Dedifferentiated amniotic fluid mesenchymal stem cell (primary cell): ENCODE measurements around the gene MTNR1A.
"Not testable (repeated sequence)": the region's sequence is repeated elsewhere in the genome, so short reads cannot be mapped to it uniquely, and the experiment has no call there.

Source experiments
- DNase-seq: peaks from one replicate; pipeline ENCODE4 v3.0.0-alpha.2; 2016; ENCODE audit errors: extremely low spot score

The MTNR1A gene

DNA sequence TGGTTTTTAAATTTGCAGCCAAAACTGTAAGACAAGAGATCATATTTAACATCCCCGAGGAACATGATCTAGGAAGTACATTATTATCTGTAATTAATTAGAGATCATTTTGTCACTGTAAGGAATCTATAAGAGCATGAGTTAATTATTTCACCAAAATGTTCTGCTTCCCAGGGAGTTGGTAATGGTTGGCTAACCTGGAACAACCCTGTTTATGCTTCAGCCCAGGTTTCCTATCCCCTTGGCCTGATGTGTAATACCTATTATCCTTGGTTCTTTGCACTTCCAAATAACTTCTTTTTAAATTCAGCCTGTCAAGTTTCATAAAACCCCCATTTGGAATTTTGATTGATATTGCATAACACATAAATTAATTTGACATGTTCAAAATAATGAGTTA, 6.4 kb upstream of the MTNR1A start:
- no peak for DNase-seq

GRCh38 chr4:186560647-186561046, 5.3 kb upstream of the MTNR1A start:
- no peak for DNase-seq

DNA sequence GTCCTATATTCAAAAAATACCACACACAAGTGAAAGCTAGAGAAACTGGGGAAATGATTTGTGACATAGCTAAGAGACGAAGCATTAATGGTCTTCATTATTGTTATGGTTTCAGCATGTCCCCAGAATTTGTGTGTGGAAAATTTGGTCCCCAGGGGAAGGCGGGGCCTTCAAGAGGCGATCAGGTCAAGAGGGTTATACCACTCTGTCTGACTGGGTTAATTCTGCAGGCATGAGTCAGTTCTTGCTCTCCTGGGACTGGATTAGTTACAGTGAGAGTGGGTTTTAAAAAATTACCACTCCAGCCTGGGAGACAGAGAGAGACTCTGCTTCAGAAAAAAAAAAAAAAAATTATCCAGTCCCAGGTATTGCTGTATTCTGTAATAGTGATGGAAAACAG, 2.1 kb upstream of the MTNR1A start:
- DNase-seq = no peak

DNA sequence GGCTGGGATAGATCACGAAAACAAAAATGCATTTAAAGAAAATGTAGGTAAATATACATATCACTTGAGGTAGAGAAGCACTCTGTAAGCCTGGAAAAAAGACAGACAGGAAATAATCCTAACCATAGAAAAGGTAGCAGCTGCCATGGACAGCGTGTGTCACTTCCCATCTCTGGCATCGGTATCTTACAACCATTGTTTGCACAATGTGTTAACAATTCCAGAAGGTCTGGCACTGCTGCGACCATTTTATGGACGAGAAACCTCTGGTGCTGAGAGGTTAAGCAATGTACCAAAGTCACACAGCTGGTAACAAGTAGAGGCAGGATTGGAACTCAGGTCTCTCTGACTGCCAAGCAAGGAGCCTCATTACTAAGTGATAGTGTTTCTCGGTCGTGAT, 1.7 kb upstream of the MTNR1A start:
- no peak for DNase-seq

GRCh38 chr4:186554539-186554913, 841 bp downstream of the MTNR1A start:
- no peak for DNase-seq

GRCh38 chr4:186553717-186554116, 1.6 kb downstream of the MTNR1A start:
- no peak for DNase-seq

GRCh38 chr4:186551849-186552248, 3.5 kb downstream of the MTNR1A start:
- no peak for DNase-seq

DNA sequence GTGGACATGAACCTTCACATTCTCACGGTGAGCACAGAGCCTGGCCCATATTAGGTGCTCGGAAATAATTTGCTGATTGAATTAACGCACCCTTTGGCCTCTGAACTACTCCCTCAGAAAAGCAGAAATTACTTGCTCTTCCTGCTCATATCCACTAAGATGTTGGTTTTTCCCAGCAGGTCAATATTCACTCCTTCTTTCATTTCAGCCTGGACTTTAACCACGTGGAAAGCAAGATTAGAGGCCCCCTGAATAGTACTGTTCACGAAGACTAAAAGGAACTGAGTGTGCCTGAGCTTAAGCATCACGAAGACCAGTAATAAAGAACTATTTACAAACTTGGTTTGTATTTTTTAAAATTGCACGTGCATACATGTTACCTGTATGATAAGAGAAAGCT, 9.9 kb downstream of the MTNR1A start:
- DNase-seq = no peak

- no peak for DNase-seq
These were observed 12.2 kb downstream of the MTNR1A start for GRCh38 chr4:186543206-186543605.

- DNase-seq = no peak
These were observed 13.6 kb downstream of the MTNR1A start for GRCh38 chr4:186541801-186542200.

GRCh38 chr4:186537843-186538521, 17.4 kb downstream of the MTNR1A start:
- DNase-seq = no peak

DNA sequence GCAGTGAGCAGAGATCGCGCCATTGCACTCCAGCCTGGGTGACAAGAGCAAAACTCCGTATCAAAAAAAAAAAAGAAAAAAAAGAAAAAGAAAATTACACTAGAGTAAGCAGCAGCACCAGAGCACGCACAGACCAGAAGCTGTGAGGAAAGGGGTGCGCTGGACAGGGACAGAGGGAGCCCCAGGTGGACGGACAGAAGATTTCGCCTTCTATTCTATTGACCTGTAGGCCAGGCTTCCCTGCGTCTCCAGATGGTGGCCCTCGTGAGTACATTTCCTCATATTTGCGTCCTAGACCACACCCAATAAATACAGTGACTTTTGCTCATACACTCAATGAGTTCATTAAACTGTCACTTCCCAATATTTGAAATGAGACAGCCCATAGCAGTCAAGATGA, 19.1 kb downstream of the MTNR1A start:
- DNase-seq = no peak

DNA sequence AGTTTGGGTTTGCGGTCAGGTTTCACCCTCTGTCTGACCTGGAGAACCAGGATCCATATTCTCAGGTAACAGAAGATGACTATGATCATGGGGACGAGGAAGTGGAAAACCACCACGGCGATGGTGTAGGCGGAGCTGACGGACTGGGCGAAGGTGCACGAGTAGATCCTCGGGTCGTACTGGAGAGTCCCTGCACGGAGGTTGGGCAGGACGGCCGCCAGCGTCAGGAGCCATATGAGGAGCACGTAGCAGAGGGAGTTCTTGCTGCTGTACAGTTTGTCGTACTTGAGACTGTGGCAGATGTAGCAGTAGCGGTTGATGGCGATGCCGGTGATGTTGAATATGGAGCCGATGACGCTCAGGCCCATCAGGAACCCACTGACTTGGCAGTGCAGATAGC, 21.3 kb downstream of the MTNR1A start:
- no peak for DNase-seq

GRCh38 chr4:186523927-186524326, 31.4 kb downstream of the MTNR1A start:
- DNase-seq = not testable (repeated sequence)

- no peak for DNase-seq
These were observed 39.1 kb downstream of the MTNR1A start for GRCh38 chr4:186516287-186516686.

DNA sequence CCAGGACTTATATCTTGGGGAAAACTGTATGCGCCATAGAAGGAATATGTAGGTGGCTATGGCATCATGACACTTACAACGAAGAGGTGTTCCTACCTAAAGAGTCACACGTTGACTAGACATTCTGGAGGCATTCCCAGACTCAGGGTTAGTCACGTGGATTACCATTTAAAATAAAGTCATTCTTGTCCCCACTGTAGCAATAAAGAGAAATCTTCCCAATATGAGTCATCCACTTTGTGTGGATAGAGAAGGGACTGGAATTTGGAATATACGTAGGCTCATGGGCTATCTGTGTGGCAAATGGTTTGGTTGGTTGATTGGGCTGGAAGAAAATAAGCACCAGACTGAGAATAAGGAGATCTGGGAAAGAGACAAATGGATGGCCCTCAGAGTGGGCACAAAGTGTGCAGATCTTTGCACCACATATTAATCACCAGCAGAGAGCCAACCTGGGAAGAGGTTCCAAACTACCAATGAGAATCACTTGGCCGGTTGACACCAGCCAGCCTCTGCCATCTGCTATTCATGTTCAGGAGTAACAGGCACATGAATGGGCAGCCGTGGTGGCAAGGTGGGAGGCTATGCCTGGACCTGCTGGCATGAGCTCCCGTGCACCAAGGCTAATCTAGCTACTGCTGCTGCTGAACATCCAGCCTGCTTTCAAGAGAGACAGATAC, 41.0 kb downstream of the MTNR1A start:
- no peak for DNase-seq

- DNase-seq = not testable (repeated sequence)
These were observed 50.6 kb downstream of the MTNR1A start for GRCh38 chr4:186504771-186505170.

DNA sequence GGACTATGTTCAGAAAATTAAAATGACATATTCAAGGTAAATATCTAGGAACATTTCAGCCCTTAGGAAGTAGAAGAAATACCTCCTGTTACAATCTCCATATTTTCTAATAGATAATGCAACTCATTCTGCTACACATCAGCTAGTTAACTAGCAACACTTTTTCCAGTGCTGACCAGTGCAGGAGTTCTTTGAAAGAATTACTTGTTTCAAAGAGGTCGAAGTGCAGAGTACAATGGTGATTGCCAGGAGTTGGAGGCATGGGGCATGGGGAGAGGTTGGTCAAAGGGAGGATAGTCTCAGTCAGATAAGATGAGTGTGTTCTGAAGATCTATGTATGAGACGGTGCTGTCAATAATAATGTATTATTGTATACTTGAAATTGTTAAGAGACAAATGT, 53.1 kb downstream of the MTNR1A start:
- DNase-seq = no peak

- no peak for DNase-seq
These were observed 53.8 kb downstream of the MTNR1A start for GRCh38 chr4:186501554-186501953.

DNA sequence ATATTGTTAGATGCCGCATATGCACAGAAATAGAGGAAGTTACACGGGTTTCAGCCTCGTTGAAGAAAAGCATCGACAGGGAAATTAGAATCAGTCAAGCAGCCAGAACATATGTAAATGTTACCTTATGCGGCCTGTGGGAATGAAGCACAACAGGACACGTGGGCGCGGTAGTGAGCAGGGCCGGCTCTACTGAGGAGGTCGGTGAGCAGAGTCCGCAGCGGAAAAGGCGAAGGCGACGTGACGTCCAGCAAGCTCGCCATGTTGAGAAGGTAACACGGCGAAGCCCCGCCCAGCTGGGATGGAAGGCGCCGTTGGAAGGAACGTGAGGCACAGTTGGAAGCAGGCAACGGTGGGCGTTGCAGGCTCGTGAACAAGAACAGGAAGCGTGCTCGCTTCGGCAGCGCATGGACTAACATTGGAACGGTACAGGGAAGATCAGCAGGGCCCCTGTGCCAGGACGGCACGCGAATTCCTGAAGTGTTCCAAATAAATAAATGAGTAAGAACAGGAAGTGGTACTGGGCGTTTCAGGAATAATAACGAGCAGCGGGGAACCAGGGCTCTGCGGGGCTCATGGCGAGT, 54.6 kb downstream of the MTNR1A start:
- no peak for DNase-seq

- DNase-seq = no peak
These were observed 55.9 kb downstream of the MTNR1A start for GRCh38 chr4:186499467-186499866.

DNA sequence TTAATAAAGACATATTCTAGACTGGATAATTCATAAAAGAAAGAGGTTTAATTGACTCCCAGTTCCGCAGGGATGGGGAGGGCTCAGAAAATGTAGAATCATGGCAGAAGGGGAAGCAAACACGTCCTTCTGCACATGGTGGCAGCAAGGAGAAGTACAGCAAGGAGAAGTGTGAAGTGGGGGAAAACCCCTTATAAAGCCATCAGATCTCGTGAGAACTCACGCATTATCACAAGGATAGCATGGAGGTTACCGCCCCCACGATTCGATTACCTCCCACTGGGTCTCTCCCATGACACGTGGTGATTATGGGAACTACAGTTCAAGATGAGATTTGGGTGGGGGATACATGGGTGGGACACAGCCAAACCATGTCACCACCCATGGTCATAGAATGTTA, 58.3 kb downstream of the MTNR1A start:
- DNase-seq = no peak

DNA sequence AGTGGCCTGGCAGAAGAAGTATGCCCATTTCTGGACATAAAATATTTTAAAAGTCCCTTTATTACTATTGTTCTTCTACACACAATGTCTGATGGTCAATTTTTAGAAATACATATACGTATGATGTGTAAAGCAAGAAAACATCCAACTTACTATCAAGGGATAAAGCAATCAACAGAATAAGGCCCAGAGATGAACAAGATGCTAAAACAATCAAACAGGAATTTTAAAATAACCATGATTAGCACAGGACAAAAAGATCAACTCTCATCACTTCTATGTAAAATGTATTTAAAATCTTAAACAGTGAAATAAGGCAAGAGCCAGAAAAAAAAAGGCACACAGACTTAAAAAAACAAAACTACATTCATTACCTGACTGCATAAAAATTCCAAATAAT, 60.9 kb downstream of the MTNR1A start:
- DNase-seq = no peak
